Esophagus muscularis mucosa (tissue), 4 donors: ENCODE data around the gene MFSD12. TPM values are rescaled to one million over a fixed set of nuclear protein-coding genes. Genes with fewer than 3 reads are reported as not detected.
A peak's percentile ranks its signal among the peaks of the same experiment; 100 is the strongest.

ENCODE experiments used
- DNase-seq: peaks from one replicate; pipeline ENCODE4 v3.0.0-alpha.2; 2017; ENCODE audit errors: extremely low spot score
- H3K27ac ChIP-seq, 4 donors: fragments of 200-600 bp; sonication (generic); replicated peaks in 1 of 4; 1 replicate in 3 of 4; 2 replicates in 1 of 4; pipeline ENCODE4 v1.5.1; 2016 to 2019; ENCODE audit warnings: mild to moderate bottlenecking in 1 of 4
- H3K27me3 ChIP-seq, 4 donors: fragments of 200-600 bp; sonication (generic); one replicate each; pipeline versions ENCODE4 v1.5.1 to v1.6.0; 2016 to 2019
- H3K36me3 ChIP-seq, 4 donors: fragments of 200-600 bp; sonication (generic); one replicate each; pipeline ENCODE4 v1.5.1; 2016 to 2019
- H3K4me1 ChIP-seq, 4 donors: fragments of 200-600 bp; sonication (generic); one replicate each; pipeline ENCODE4 v1.5.1; 2016 to 2019
- H3K4me3 ChIP-seq, 4 donors: fragments of 200-600 bp; sonication (generic); 1 replicate in 2 of 4; 2 replicates in 2 of 4; pipeline ENCODE4 v1.5.1; 2016 to 2019; ENCODE audit warnings: mild to moderate bottlenecking in 4 of 4, moderate library complexity in 1 of 4
- H3K9me3 ChIP-seq, 4 donors: fragments of 200-600 bp; sonication (generic); 1 replicate in 3 of 4; 2 replicates in 1 of 4; pipeline ENCODE4 v1.5.1; 2016 to 2019
- EP300 ChIP-seq: sonication (generic); formaldehyde crosslinking; IDR thresholded peaks from one replicate; pipeline ENCODE4 v1.6.1; 2017; ENCODE audit warnings: antibody characterized with exemption
- POLR2A ChIP-seq: fragments of 450-650 bp; IDR thresholded peaks from one replicate; pipeline ENCODE4 v1.6.1; 2017; ENCODE audit warnings: antibody characterized with exemption, moderate library complexity, mild to moderate bottlenecking, low read depth
- POLR2AphosphoS5 ChIP-seq, 2 donors: sonication (generic); formaldehyde crosslinking; IDR thresholded peaks; one replicate each; pipeline ENCODE4 v1.6.1; 2017; ENCODE audit warnings: antibody characterized with exemption in 2 of 2
- WGBS: methylation state at CpG from one replicate; pipeline ENCODE4 v1.1.5; 2018; 5-methylcytosine and 5-hydroxymethylcytosine counted together
- intact Hi-C: fragments of 100-400 bp; cut with DNase I; formaldehyde crosslinking; loops from one replicate; pipeline ENCODE4 v1.15.1; 2023
- total RNA-seq, 4 donors: library from RNA; depleted of rRNA; stranded (reverse); fragments of >200 nt; gene quantifications; one replicate each; pipeline versions ENCODE4 v1.1.0 to v1.2.1, GENCODE V29; 2016
- TF ChIP-seq, protein P1 (sequence below), 3 experiments: fragments of 200-600 bp in 2 of 3; fragments of 450-650 bp in 1 of 3; sonication (generic) in 2 of 3; IDR thresholded peaks; one replicate each; pipeline ENCODE4 v1.5.1; 2017 to 2019; ENCODE audit warnings: antibody characterized with exemption in 3 of 3, mild to moderate bottlenecking in 2 of 3, moderate library complexity in 1 of 3

MFSD12 gene
- total RNA-seq, 4 donors from 2014 or later = 28.2 to 87.0 (median 62.4) TPM

DNA sequence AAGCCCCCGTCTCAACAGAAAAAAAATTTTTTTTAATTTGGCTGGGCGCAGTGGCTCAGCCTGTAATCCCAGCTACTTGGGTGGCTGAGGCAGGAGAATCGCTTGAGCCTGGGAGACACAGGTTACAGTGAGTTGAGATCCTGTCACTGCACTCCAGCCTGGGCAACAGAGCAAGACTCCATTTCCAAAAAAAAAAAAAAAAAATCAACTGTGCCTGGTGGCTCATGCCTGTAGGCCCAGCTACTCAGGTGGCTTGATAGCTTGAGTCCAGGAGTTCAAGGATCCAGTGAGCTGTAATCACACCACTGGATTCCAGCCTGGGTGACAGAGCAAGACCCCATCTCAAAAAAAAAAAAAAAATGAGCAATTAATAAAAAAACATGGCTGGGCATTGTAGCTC is 55.6 kb downstream of the MFSD12 start:
- WGBS = 95% methylated on average over 3 of the region's 3 CpGs
- no peak for TF ChIP-seq POLR2AphosphoS5 (IDR thresholded peaks at IDR 0.05)
- no peak for TF ChIP-seq POLR2A
- TF ChIP-seq, protein P1, sequence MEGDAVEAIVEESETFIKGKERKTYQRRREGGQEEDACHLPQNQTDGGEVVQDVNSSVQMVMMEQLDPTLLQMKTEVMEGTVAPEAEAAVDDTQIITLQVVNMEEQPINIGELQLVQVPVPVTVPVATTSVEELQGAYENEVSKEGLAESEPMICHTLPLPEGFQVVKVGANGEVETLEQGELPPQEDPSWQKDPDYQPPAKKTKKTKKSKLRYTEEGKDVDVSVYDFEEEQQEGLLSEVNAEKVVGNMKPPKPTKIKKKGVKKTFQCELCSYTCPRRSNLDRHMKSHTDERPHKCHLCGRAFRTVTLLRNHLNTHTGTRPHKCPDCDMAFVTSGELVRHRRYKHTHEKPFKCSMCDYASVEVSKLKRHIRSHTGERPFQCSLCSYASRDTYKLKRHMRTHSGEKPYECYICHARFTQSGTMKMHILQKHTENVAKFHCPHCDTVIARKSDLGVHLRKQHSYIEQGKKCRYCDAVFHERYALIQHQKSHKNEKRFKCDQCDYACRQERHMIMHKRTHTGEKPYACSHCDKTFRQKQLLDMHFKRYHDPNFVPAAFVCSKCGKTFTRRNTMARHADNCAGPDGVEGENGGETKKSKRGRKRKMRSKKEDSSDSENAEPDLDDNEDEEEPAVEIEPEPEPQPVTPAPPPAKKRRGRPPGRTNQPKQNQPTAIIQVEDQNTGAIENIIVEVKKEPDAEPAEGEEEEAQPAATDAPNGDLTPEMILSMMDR (IDR thresholded peaks at IDR 0.05) = no peak
- TF ChIP-seq EP300 = no peak

DNA sequence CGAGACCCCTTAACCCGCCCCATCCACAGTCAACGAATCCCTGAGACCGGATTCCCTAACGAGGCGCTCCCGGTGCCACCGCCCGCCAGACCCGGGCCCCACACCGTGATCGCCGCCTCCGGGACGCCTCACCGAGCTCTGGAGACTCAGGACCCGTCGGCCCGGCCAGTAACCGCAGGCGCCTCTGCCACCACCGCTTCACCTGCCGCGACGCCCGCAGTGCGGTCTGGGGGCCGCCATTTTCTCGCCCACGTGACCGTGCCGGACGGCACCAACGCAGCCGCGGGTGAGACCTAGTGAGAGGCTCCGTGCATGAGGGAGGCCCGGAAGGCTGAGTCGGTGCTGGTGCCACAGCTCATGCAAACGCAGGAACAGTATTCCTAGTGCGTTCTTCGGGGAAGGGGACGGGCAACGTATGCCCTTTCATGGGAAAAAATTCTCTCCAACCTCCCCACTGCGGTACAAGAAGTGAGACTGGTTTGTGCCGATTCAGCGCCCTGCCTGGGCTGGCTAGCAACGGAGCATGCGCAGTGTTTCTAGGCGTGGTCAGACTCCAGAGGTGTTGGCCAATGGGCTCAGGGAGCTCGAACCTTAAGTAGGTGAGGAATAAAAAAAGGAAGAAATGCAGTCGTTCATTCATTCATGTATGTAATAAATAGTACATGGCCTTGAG is 56.8 kb downstream of the MFSD12 start, which contains the start of gene DOHH:
DOHH (minus strand) TSS at position 246 of the 673 bp plus-strand sequence. CDS start 3,860 bp downstream, outside the sequence.
- 0% methylated on average over 37 of the region's 52 CpGs for WGBS

More for the DNA sequence above, 55.6 kb downstream of the MFSD12 start:
- no peaks in the 10 kb centered on the region for H3K27me3 ChIP-seq
- DNase-seq = no peak
- peaks cover 15 to 36% (median 24%) of the 10 kb centered on the region in 4 donors for H3K4me1 ChIP-seq
- no peak overlapping the region for H3K4me3 ChIP-seq
- H3K9me3 ChIP-seq = no peaks in the 10 kb centered on the region
- H3K27ac ChIP-seq = no peak overlapping the region
- intact Hi-C loops = no loop called here
- H3K36me3 ChIP-seq = peaks cover 0 to 7% (median 4%) of the 10 kb centered on the region in 4 donors

DNA sequence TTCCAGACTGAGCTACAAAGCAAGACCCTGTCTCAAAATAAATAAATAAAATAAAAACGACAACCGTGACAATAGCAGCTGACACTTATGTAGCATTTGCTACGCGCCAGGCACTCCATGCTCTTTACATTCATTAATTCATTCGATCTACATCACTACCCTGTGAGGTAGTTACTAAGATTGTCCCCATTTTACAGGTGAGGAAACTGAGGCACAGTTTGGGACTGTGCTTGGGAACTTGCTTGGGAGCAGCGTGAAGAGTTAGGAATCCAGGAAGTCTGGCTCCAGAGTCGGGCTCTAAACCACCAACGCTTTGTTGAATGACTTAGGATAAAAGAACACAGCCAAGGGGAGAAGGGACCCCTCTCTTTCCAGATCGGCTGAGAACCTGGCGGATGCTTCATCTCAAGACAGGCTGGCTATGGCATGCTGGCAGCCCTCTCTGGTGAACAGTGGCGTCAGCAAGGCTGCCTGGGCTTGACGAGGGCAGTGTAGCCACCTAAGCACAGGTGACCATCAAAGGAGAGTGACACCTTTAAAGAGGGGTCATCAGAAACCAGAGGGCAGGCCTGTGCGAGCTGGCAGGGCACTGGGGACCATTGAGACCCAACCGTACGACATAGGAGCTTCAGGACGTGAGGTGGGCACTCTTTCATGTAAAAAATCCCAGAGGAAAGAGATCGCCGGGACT is 57.5 kb downstream of the MFSD12 start:
- 30% methylated on average over 15 of the region's 18 CpGs for WGBS
- peak overlapping the region; percentile 81 to 91 (median 82) for H3K4me3 ChIP-seq
- intact Hi-C loops = no loop called here

More for the DNA sequence above, 56.8 kb downstream of the MFSD12 start, which contains the start of gene DOHH:
- intact Hi-C loops = no loop called here
- DNase-seq = peak; percentile 98
- peak within 1 kb of the TSS; percentile 85 to 90 (median 86) for H3K27ac ChIP-seq
- peaks cover 14 to 31% (median 22%) of the 10 kb centered on the region in 4 donors for H3K4me1 ChIP-seq
- H3K27me3 ChIP-seq = no peaks in the 10 kb centered on the region
- no peaks in the 10 kb centered on the region for H3K9me3 ChIP-seq
- peaks cover 11 to 20% (median 16%) of the 10 kb centered on the region in 4 donors for H3K36me3 ChIP-seq
- TF ChIP-seq POLR2AphosphoS5 (IDR thresholded peaks at IDR 0.05) = peak; percentile 75 to 80
- TF ChIP-seq, protein P1 (IDR thresholded peaks at IDR 0.05) = no peak
- peak within 1 kb of the TSS; percentile 81 to 91 (median 82) for H3K4me3 ChIP-seq

DNA sequence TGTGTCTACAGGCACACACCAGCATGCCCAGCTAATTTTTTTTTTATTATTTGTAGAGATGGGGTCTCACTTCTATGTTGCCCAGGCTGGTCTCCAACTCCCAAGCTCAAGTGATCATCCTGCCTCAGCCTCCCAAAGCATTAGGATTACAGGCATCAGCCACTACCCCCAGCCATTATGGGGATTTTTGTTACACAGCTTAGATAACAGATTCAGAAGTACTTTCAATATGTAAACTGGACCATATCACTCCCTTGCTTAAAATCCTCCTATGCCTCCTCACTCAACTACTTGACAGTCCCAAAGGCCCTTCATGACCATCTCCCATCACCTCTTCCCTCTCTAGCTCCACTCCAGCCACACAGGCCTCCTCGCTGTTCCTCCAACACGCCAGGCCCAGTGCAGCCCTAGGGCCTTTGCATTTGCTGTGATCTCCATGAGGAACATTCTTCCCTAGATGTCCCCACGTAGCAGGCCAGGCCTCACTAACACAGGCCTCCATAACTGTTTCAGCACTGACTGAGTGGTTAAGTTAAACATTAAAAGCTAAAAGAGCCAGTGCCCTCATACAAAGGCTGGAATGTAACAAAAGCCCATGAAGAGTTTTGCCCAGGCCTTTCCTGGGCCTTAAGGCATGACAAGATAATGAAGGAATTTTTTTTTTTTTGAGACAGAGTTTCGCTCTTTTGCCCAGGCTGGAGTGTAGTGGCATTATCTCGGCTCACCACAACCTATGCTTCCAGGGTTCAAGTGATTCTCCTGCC is 59.4 kb downstream of the MFSD12 start:
- Histone ChIP-seq H3K4me1 (peaks cover 10 to 26% (median 17%) of the 10 kb centered on the region in 4 donors), H3K27me3 (no peaks in the 10 kb centered on the region), H3K4me3 (no peak overlapping the region), H3K9me3 (no peaks in the 10 kb centered on the region), H3K27ac (no peak overlapping the region), H3K36me3 (peaks cover 24 to 46% (median 41%) of the 10 kb centered on the region in 4 donors)
- intact Hi-C loops = no loop called here
- TF ChIP-seq POLR2A (no peak), POLR2AphosphoS5 (IDR thresholded peaks at IDR 0.05) (no peak), EP300 (no peak)
- TF ChIP-seq, protein P1 (IDR thresholded peaks at IDR 0.05) = no peak
- WGBS = 97% methylated on average over 5 of the region's 5 CpGs
- DNase-seq = no peak

More for the DNA sequence above, 57.5 kb downstream of the MFSD12 start:
- Histone ChIP-seq H3K27ac (peak overlapping the region; percentile 85 to 90 (median 86)), H3K27me3 (no peaks in the 10 kb centered on the region), H3K36me3 (peaks cover 12 to 26% (median 22%) of the 10 kb centered on the region in 4 donors), H3K9me3 (no peaks in the 10 kb centered on the region), H3K4me1 (peaks cover 10 to 26% (median 17%) of the 10 kb centered on the region in 4 donors)
- no peak for DNase-seq
- no peak for TF ChIP-seq EP300
- TF ChIP-seq, protein P1 (IDR thresholded peaks at IDR 0.05) = no peak
